ENCODE measurements around the gene ZNF831.

ZNF831 gene

GRCh38 chr20:59191756-59192532, 28.3 kb downstream of the ZNF831 start:
- TF ChIP-seq, protein P1, sequence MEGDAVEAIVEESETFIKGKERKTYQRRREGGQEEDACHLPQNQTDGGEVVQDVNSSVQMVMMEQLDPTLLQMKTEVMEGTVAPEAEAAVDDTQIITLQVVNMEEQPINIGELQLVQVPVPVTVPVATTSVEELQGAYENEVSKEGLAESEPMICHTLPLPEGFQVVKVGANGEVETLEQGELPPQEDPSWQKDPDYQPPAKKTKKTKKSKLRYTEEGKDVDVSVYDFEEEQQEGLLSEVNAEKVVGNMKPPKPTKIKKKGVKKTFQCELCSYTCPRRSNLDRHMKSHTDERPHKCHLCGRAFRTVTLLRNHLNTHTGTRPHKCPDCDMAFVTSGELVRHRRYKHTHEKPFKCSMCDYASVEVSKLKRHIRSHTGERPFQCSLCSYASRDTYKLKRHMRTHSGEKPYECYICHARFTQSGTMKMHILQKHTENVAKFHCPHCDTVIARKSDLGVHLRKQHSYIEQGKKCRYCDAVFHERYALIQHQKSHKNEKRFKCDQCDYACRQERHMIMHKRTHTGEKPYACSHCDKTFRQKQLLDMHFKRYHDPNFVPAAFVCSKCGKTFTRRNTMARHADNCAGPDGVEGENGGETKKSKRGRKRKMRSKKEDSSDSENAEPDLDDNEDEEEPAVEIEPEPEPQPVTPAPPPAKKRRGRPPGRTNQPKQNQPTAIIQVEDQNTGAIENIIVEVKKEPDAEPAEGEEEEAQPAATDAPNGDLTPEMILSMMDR (conservative IDR thresholded peaks at IDR 0.05; ENCODE audit: low read length), result no peak
- H3K4me3 ChIP-seq (ENCODE audit: low read length), result no peak overlapping the region
- DNase-seq (ENCODE audit: low read depth), result no peak

GRCh38 chr20:59192533-59192896, 28.9 kb downstream of the ZNF831 start:
- no peak overlapping the region for H3K4me3 ChIP-seq (ENCODE audit: low read length)
- DNase-seq (ENCODE audit: low read depth), result no peak
- TF ChIP-seq, protein P1 (conservative IDR thresholded peaks at IDR 0.05; ENCODE audit: low read length), result no peak

DNA sequence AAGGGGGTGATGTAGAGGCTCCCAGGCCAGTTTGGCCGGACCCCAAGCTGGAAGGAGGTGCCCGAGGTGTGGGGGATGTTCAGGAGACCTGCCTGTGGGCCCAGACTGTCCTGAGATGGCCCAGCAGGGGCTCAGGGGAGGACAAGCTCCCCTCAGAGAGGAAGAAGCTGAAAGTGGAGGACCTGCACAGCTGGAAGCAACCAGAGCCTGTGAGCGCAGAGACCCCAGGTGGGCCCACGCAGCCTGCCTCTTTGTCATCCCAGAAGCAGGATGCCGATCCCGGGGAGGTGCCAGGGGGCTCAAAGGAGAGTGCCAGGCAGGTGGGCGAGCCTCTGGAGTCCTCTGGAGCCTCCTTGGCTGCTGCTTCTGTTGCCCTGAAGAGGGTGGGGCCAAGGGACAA, 29.7 kb downstream of the ZNF831 start:
- no peak for DNase-seq (ENCODE audit: low read depth)
- TF ChIP-seq, protein P1 (conservative IDR thresholded peaks at IDR 0.05; ENCODE audit: low read length), result no peak
- no peak overlapping the region for H3K4me3 ChIP-seq (ENCODE audit: low read length)

DNA sequence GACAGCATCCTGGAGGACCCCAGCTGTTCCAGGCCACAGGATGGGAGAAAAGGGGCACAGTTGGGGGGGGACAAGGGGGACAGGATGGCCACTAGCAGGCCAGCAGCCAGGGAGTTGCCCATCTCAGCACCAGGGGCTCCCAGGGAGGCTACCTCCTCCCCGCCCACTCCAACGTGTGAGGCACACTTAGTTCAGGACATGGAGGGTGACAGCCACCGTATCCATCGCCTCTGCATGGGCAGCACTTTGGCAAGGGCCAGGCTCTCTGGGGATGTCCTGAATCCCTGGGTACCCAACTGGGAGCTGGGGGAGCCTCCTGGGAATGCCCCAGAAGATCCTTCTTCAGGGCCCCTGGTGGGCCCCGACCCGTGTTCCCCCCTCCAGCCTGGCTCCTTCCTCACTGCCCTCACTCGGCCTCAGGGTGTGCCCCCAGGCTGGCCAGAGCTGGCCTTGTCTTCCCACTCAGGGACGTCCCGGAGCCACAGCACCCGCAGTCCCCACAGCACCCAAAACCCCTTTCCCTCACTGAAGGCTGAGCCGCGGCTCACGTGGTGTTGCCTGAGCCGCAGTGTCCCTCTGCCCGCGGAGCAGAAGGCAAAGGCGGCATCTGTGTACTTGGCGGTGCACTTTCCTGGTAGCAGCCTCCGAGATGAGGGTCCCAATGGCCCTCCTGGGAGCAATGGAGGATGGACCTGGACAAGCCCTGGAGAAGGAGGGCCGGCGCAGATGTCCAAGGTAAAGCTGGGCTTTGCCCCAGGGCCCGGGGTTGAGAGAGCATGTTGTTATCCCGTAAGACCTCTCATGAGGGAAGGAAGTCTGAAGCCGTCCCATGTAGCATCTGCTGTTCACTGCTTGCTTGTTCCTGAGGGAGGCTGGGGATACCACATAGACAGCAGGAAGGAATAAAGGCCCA, 30.7 kb downstream of the ZNF831 start:
- DNase-seq (ENCODE audit: low read depth), result no peak
- TF ChIP-seq, protein P1 (conservative IDR thresholded peaks at IDR 0.05; ENCODE audit: low read length), result no peak
- no peak overlapping the region for H3K4me3 ChIP-seq (ENCODE audit: low read length)

- TF ChIP-seq, protein P1 (conservative IDR thresholded peaks at IDR 0.05; ENCODE audit: low read length), result no peak
- no peak overlapping the region for H3K4me3 ChIP-seq (ENCODE audit: low read length)
- no peak for DNase-seq (ENCODE audit: low read depth)
Observed at GRCh38 chr20:59195316-59195993, 31.8 kb downstream of the ZNF831 start.

GRCh38 chr20:59204165-59204894, 40.7 kb downstream of the ZNF831 start:
- no peak overlapping the region for H3K4me3 ChIP-seq (ENCODE audit: low read length)
- DNase-seq (ENCODE audit: low read depth), result no peak
- TF ChIP-seq, protein P1 (conservative IDR thresholded peaks at IDR 0.05; ENCODE audit: low read length), result no peak

All from AG10803 (cell line).